Middle frontal gyrus (tissue), 1 donor: ENCODE results near the gene DCUN1D1.

Experiments
- DNase-seq: peaks from one replicate; pipeline ENCODE4 v3.0.0-alpha.2; 2015; ENCODE audit warnings: low spot score; ENCODE audit errors: extremely low spot score

DCUN1D1 gene

DNA sequence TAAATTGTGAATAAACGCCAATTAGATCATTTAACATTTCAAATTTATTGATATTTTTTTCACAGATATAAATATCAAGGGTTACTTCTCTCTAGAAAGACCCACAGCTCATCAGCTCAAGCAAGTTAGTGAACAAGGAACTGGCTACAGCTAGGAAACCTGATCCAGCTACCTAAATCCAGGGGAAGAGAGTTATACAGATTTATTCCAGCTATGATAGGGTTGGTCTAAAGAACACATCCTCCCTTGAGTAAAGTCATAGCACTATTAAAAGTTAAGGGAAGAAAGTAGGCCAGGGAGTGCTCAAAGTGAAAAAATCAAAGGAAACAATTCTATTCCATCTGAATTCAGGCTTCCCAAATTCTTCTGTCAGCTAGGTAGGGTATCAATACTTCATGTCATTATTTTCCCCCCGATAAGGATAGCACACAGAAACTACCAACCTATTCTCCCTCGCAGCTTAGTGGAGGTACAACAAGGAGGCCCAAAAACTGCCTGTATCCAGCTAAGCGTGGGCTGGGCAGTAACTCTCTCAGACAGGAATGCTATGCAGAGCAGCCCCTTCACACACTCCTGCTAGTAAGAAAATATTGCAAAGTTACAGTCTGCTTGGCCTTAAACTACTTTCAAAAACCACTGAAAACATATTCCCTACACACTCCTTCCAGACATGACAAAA, 44.0 kb downstream of the DCUN1D1 start:
- DNase-seq: no peak

GRCh38 chr3:182935803-182936202, 44.5 kb downstream of the DCUN1D1 start:
- DNase-seq: no peak

GRCh38 chr3:182925944-182926337, 54.4 kb downstream of the DCUN1D1 start:
- no peak for DNase-seq

DNA sequence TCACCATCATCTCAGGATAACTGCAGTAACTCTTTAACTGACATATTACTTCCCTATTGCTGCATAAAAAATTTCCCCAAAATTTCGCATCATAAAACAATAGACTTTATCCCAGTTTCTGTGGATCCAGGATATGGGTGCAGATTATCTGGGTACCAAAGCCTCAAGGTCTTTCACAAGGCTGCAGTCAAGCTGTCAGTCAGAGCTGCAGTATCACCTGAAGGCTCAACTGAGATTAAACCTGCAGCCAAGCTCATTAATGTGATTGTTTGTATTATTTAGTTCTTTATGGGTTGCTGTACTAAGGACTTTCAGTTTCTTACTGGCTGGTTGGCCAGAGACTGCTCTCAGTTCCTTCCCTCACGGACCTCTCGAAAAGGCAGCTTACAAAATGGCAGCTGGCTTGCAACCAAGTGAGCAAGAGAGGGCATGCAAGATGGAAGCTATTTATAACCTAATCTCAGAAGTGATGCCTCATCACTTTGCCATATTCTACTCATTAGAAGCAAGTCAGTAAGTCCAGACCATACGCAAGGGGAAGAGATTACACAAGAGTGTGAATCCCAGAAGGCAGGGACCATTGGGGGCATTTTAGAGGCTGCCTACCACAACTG, 54.9 kb downstream of the DCUN1D1 start:
- no peak for DNase-seq

GRCh38 chr3:182921665-182922355, 58.5 kb downstream of the DCUN1D1 start:
- DNase-seq: no peak

GRCh38 chr3:182920515-182921084, 59.7 kb downstream of the DCUN1D1 start:
- no peak for DNase-seq

DNA sequence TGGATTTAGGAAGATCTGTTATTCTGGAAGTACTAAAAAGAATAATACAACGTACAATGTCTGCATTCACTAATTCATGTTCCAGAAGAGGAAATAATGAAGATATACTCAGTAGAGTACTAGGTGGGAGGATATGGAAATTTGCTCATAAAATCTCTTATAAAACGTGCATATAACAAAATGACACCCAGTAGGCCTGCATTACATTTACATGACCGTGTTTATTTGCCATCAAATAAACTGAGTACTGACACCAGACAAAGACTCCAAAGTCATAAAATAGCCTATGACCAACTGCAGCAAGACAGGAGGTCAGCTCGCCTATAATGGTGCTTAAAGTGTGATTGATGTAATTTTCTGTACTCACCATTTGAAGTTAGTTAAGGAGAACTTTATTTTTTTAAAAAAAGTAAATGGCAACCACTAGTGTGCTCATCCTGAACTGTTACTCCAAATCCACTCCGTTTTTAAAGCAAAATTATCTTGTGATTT, 60.4 kb downstream of the DCUN1D1 start:
- DNase-seq: no peak

- DNase-seq: no peak
These were observed 63.2 kb downstream of the DCUN1D1 start for GRCh38 chr3:182917134-182917533.

- no peak for DNase-seq
These were observed 66.0 kb downstream of the DCUN1D1 start for GRCh38 chr3:182914341-182914740.

GRCh38 chr3:182913889-182914288, 66.4 kb downstream of the DCUN1D1 start:
- DNase-seq: no peak

- no peak for DNase-seq
These were observed 67.9 kb downstream of the DCUN1D1 start for GRCh38 chr3:182912474-182912873.

DNA sequence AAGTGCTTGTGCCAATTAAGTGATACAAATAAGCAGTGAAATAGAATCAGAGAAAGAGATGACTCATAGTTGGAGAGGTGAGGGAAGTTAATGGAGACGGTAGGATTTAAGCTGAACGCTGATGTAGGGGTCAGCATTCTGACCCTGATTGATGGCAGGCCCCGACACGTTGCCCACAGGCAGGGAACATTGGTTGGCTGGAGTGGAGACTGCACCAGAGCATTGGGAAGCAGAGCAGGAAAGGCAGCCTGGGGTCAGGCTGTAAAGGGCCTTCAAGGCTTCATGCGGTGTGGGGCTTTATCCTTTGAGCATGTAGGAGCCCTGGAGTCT, 68.6 kb downstream of the DCUN1D1 start:
- no peak for DNase-seq

DNA sequence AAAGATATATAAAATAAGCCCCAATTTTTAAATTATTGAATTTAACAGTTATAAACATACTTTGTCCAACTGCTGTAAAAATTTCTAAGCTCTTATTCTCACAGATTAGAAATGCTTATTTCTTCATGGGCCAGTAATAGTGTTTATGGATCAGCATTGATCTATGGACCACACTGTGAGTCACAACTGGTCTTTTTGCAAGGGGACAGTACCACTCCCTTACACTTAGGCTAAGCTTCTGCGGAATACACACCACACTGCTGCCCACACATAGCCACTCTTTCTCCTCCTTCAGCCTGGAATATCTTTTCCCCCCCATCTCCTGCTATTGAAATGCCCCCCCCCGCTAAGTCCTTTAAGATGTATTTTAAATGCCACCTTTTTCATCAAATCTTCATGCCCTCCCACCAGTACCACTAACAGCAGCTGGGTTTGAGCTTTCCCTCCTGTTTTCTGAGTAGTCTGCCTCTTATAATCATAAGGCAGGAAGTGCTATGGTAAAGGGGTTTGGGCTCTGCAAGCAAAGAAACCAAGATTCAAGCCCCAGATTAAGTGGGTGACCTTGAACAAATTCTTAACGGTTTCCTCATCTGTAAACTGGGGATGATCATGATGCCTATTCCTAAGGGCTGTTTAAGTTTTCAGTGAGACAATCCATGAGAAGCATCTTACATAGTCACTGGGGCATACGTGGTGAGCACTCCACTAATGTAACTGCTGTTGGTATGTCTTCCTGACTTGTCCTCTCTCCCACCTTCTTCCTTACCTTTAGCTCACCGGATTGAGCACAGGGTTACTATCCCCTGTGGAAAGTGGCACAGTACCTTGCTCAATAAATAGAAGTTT, 69.2 kb downstream of the DCUN1D1 start:
- no peak for DNase-seq

GRCh38 chr3:182909318-182910040, 70.9 kb downstream of the DCUN1D1 start:
- DNase-seq: no peak

- DNase-seq: no peak
These were observed 71.9 kb downstream of the DCUN1D1 start for GRCh38 chr3:182908471-182908870.

- no peak for DNase-seq
These were observed 74.3 kb downstream of the DCUN1D1 start for GRCh38 chr3:182906036-182906435.

- no peak for DNase-seq
These were observed 74.7 kb downstream of the DCUN1D1 start for GRCh38 chr3:182905623-182906022.

DNA sequence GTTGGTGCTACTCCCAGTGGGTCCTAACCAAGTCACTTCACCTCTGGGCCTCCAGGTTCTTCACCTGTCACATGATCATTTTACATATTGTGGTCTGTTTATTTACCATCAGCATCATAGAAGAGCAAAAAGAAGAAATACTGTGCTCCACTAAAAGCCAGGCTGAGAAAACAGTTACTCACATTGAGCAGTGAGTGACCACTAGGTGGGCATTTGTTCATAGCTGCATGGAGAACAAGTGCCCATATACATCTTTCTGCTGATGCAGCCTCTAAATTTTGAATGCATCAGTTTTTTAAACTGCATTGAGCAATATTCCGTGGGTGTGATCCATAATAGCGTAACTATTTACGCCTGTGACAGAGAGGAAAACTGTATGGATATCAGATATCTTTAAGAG, 76.2 kb downstream of the DCUN1D1 start:
- DNase-seq: no peak

DNA sequence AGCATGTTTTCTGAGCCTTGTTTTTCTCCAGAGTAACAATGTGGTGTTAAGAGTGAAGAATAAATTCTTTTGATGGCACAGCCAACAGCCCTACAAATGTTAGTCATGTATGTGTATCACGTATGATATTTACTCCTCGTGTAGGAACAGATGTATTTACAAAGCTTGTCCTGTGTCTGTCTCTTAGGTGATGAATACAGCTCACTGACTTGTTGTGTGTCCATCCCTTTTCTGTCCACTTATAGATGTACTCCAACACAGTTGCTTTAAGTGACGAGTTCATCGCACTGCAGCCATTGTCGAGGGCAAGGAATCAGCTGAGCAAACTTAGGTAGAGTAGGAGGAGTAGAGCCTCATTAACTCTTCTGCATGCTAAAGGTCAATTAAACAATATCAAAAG, 78.1 kb downstream of the DCUN1D1 start:
- DNase-seq: no peak

DNA sequence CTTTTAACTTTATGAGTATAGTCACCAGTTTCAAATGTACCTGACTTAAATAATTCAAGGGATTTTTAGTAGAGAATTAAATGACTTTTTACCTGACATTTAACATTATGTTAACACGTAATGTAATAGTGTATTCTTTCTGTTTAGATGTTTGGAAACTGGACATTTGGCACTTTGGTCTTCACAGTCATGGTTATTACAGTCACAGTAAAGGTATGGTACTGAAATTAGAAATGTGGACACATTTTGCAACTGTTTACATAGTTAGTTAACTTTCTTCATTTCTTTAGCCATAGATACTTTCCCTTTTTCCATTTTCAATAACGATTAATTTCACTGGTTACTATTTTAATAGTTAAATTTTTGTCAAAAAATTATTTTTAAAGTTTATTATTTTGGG, 83.8 kb downstream of the DCUN1D1 start:
- DNase-seq: no peak
